Ovary (tissue), 9 donors: ENCODE data around the gene PHAF1. TPM values are rescaled to one million over a fixed set of nuclear protein-coding genes. Genes with fewer than 3 reads are reported as not detected.
A peak's percentile ranks its signal among the peaks of the same experiment; 100 is the strongest.

Experiments
- DNase-seq, 5 donors: peaks; one replicate each; pipeline ENCODE4 v3.0.0-alpha.2; 2019 to 2020
- H3K27ac ChIP-seq, 2 donors: fragments of 200-600 bp; one replicate each; pipeline versions ENCODE4 v1.5.1 to v1.8.0; 2019 to 2022
- H3K27me3 ChIP-seq: fragments of 200-600 bp; one replicate; pipeline ENCODE4 v1.8.0; 2022
- H3K36me3 ChIP-seq: fragments of 200-600 bp; sonication (generic); one replicate; pipeline ENCODE4 v1.5.1; 2019
- H3K4me1 ChIP-seq: one replicate; pipeline ENCODE4 v1.8.1; 2013; ENCODE audit warnings: mild to moderate bottlenecking, moderate library complexity; ENCODE audit not compliant: insufficient read depth
- H3K4me3 ChIP-seq: fragments of 200-600 bp; sonication (generic); one replicate; pipeline ENCODE4 v1.5.1; 2017
- H3K9me3 ChIP-seq, 2 donors: fragments of 200-600 bp in 1 of 2; sonication (generic) in 1 of 2; one replicate each; pipeline versions ENCODE4 v1.5.1 to v1.8.1; 2013 to 2019; ENCODE audit warnings: mild to moderate bottlenecking in 1 of 2, moderate library complexity in 1 of 2
- EP300 ChIP-seq: sonication (generic); formaldehyde crosslinking; IDR thresholded peaks from one replicate; pipeline ENCODE4 v1.6.1; 2017; ENCODE audit warnings: antibody characterized with exemption
- POLR2A ChIP-seq: fragments of 450-650 bp; IDR thresholded peaks from one replicate; pipeline ENCODE4 v1.6.1; 2017; ENCODE audit warnings: antibody characterized with exemption, mild to moderate bottlenecking, moderate library complexity
- WGBS, 3 donors: extraction: QIAGEN DNeasy Blood & Tissue Kit in 1 of 3; methylation state at CpG; one replicate each; pipeline versions ENCODE4 v1.1.5 to v1.1.7; 2013 to 2017; 5-methylcytosine and 5-hydroxymethylcytosine counted together
- intact Hi-C, 4 donors: fragments of 100-400 bp; cut with DNase I; formaldehyde crosslinking; loops; one replicate each; pipeline versions ENCODE4 v1.11.0 to v1.15.1; 2022 to 2023
- polyA plus RNA-seq, 2 donors: library from polyadenylated mRNA; stranded (reverse); fragments of 200-250 nt in 1 of 2; fragments of 350-450 nt in 1 of 2; fragmentation: Illumina TruSeq in 1 of 2; extraction: RNeasy Lipid Tissue Mini Kit (QIAGEN cat#74804) in 1 of 2; gene quantifications; one replicate each; pipeline ENCODE4 v1.2.3, GENCODE V29; 2013 to 2014
- total RNA-seq, 7 donors: library from RNA; depleted of rRNA in 2 of 7; stranded (reverse); fragments of >200 nt in 2 of 7; fragmentation: NEBNext Ultra II Directional in 3 of 7; extraction: Animal tissue kit (Norgen Biotek cat#: 25700) in 3 of 7; gene quantifications; one replicate each; pipeline versions ENCODE4 v1.1.0 to v1.2.4, GENCODE V29; 2016 to 2023
- TF ChIP-seq, protein P1 (sequence below), 3 donors: fragments of 450-650 bp in 2 of 3; fragments of 200-600 bp in 1 of 3; IDR thresholded peaks; one replicate each; pipeline versions ENCODE4 v1.5.1 to v1.8.0; 2016 to 2022; ENCODE audit warnings: antibody characterized with exemption in 3 of 3, mild to moderate bottlenecking in 1 of 3
- donor health status: DM: no; HTN: no; CAD: no; lungs with moderate emphysema.
- donor health status: DM: no; HTN: no; CAD: no.
- donor health status: Bipolar disorder and iron deficiency.
- donor health status: DM: yes; HTN: yes; CAD: no.
- donor health status: DM: no; HTN: no; CAD: no.
- donor health status: DM: yes; HTN: yes; CAD: no.

PHAF1 gene
- total and polyA plus RNA-seq, 9 donors: 9.0 to 25.1 (median 14.9) TPM

DNA sequence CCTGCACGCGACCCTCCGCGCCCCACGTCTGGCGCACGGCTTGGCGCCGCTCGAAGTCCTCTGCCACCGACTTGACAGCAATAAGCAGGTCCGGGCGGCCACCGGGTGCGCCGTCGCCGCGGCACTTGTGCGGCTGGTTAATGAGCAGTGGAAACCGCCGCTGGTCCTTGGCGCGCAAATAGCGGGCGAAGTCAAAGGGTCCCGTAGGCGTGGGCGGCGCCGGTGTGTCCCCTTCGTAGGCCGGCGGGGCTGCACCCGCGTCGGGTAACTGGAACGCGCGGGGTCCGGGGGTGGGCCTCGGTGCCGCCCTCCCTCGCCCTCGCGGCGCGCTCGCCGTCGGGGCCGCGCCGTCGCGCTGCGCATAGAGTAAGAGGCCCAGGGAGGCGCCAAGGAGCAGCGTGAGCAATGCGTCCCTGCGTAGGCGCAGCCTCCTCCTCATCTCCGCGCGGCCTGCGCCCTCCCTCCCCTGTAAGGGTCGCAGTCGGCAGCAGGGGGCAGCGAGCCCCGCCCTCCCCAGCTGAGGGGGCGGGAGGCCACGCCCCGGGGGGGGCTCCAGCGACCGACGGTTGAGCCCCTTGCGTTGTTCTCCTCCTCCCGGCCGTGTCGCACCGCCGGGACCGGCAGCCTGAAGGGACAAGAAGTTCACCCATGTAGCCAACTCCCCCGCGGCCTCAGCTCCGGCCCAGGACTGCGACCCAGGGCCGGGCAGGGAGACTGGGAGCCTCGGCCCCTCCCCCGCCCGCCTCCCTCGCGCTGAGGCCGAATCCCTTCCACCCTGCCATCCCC lies 40.5 kb downstream of the PHAF1 start:
- TF ChIP-seq POLR2A (no peak), EP300 (no peak)
- TF ChIP-seq, protein P1, sequence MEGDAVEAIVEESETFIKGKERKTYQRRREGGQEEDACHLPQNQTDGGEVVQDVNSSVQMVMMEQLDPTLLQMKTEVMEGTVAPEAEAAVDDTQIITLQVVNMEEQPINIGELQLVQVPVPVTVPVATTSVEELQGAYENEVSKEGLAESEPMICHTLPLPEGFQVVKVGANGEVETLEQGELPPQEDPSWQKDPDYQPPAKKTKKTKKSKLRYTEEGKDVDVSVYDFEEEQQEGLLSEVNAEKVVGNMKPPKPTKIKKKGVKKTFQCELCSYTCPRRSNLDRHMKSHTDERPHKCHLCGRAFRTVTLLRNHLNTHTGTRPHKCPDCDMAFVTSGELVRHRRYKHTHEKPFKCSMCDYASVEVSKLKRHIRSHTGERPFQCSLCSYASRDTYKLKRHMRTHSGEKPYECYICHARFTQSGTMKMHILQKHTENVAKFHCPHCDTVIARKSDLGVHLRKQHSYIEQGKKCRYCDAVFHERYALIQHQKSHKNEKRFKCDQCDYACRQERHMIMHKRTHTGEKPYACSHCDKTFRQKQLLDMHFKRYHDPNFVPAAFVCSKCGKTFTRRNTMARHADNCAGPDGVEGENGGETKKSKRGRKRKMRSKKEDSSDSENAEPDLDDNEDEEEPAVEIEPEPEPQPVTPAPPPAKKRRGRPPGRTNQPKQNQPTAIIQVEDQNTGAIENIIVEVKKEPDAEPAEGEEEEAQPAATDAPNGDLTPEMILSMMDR (IDR thresholded peaks at IDR 0.05): peak in 1 of 3 donors; percentile 13

DNA sequence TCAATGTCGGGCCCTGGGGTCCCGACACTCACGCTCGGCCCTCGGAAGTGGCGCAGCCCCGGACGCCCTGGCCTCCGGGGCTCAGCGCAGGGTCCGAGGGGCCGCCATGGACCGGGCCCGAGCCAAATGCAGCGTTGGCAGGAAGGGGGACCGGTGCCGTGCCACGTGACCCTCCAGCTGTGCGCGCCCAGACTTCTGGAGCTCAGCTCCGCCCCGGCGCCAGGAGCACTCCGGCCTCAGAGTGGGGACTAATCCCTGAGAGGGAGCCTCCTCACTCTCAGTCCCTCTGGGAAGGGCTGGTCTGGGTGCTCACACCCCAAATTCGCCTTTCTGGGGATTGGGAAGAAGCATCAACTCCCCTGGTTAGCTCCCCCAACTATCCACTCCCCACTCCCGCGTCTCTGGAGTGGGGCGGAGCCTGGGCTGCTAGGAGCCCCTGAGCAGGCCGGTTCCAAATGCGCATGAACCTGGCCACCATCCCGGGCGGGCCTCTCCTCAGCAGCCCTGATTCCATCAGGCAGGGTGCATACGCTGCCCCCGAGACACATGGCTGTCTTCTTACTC lies 41.2 kb downstream of the PHAF1 start, which contains the start of gene B3GNT9:
Gene B3GNT9 (minus strand): TSS at position 166 of the 564 bp plus-strand sequence. CDS start 513 bp downstream, outside the sequence.
- intact Hi-C loops: loop anchor here in 1 of 4 donors (10.0 kb wide), 1 partner anchor 256 kb away; no protein-coding TSS in a partner anchor
- DNase-seq: peak; percentile 83 to 90 (median 84)
- TF ChIP-seq POLR2A: no peak
- TF ChIP-seq, protein P1 (IDR thresholded peaks at IDR 0.05): no peak
- no peak for TF ChIP-seq EP300

More for the DNA sequence above, 40.5 kb downstream of the PHAF1 start:
- no peaks in the 10 kb centered on the region for H3K4me1 ChIP-seq
- DNase-seq: peak; percentile 59 to 86 (median 73)
- 5 to 10% (median 9%) methylated on average over 48 to 94 of the region's 94 CpGs for WGBS, 3 donors
- peak overlapping the region; percentile 55 for H3K4me3 ChIP-seq
- intact Hi-C loops: loop anchor here in 1 of 4 donors (10.0 kb wide), 1 partner anchor 255 kb away; no protein-coding TSS in a partner anchor
- H3K27ac ChIP-seq: peak overlapping the region; percentile 80
- no peaks in the 10 kb centered on the region for H3K27me3 ChIP-seq
- H3K36me3 ChIP-seq: no peaks in the 10 kb centered on the region
- no peaks in the 10 kb centered on the region for H3K9me3 ChIP-seq

DNA sequence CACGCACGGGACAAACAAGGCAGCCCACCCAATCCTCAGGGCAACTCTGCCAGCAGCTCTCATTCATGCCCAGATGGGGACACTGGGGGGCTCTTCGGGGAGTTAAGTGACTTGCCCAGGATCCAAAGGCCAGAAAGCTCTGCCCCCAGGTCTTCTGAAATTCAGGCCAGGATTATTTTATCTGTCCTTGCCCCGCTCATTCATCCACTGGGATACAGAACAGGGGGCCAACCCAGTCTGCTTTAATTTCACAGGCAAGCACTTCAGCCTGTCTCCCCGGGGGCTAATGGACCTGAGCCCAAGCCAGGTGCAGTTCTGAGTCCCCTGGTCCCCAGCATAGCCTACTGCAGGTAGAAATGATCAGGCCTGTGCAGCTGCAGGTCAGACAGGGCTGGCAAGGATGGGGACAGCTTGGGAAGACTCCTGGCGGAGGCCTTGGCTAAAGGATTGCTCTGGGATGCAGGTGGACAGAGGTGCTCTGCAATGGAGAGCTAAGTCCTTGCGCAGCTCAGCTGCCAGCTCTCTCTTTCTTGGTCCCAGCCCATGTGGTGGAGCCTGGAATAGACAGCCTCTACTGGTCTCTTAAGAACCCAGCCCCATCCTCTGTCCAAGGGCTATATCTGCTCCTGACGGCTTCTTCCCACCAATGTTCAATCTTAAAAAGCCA lies 41.8 kb downstream of the PHAF1 start:
- WGBS, 3 donors: 40 to 48% (median 41%) methylated on average over 8 of the region's 8 CpGs
- H3K4me3 ChIP-seq: no peak overlapping the region
- peak overlapping the region in 1 of 2 donors; percentile 80 for H3K27ac ChIP-seq

More for the DNA sequence above, 41.2 kb downstream of the PHAF1 start, which contains the start of gene B3GNT9:
- Histone ChIP-seq H3K4me3 (peak within 1 kb of the TSS; percentile 55), H3K27me3 (no peaks in the 10 kb centered on the region), H3K27ac (peak within 1 kb of the TSS; percentile 80), H3K9me3 (no peaks in the 10 kb centered on the region), H3K4me1 (no peaks in the 10 kb centered on the region), H3K36me3 (no peaks in the 10 kb centered on the region)
- 0 to 1% (median 0%) methylated on average over 25 to 34 of the region's 34 CpGs for WGBS, 3 donors

More for the DNA sequence above, 41.8 kb downstream of the PHAF1 start:
- no peaks in the 10 kb centered on the region for H3K36me3 ChIP-seq
- no peaks in the 10 kb centered on the region for H3K9me3 ChIP-seq
- intact Hi-C loops: loop anchor here in 1 of 4 donors (10.0 kb wide), 1 partner anchor 257 kb away; no protein-coding TSS in a partner anchor
- no peaks in the 10 kb centered on the region for H3K27me3 ChIP-seq
- H3K4me1 ChIP-seq: no peaks in the 10 kb centered on the region
- peak in 1 of 5 donors; percentile 20 for DNase-seq
- TF ChIP-seq EP300 (no peak), POLR2A (no peak)
- TF ChIP-seq, protein P1 (IDR thresholded peaks at IDR 0.05): no peak
